Activated CD8-positive, alpha-beta memory T cell treated with anti-CD3 and anti-CD28 coated beads, Interleukin-2, amount 10 ng/mL, durations not matched to agents 7 days and 5 days (primary cell): Measurements from ENCODE around the gene PPA2. TPM values are rescaled to one million over a fixed set of nuclear protein-coding genes. Genes with fewer than 3 reads are reported as not detected.
"Not testable (repeated sequence)": the region's sequence is repeated elsewhere in the genome, so short reads cannot be mapped to it uniquely, and the experiment has no call there.

Experiments used
- ATAC-seq: fragments of 150-1000 bp; cut with Tn5 transposase; one replicate; pipeline ENCODE4 v1.10.0; 2021; ENCODE audit warnings: moderate library complexity
- CTCF ChIA-PET: fragments of 350-600 bp; sonication (Branson Sonifier 250); formaldehyde crosslinking; loops from one replicate; lab custom pipeline; 2021; ENCODE audit warnings: antibody characterized with exemption; lab: Charles Lee
- DNase-seq: peaks from one replicate; pipeline ENCODE4 v3.0.0-alpha.2; 2020
- H3K27ac Mint-ChIP-seq: one replicate; pipeline ENCODE4 v1.8.0; 2021; ENCODE audit warnings: mild to moderate bottlenecking, mixed read lengths
- H3K27me3 Mint-ChIP-seq: one replicate; pipeline ENCODE4 v1.8.0; 2021; ENCODE audit warnings: mixed read lengths
- H3K36me3 Mint-ChIP-seq: one replicate; pipeline ENCODE4 v1.8.0; 2021; ENCODE audit warnings: mild to moderate bottlenecking, mixed read lengths
- H3K4me1 Mint-ChIP-seq: one replicate; pipeline ENCODE4 v1.8.0; 2021; ENCODE audit warnings: mixed read lengths
- H3K4me3 Mint-ChIP-seq: one replicate; pipeline ENCODE4 v1.8.0; 2021; ENCODE audit warnings: mild to moderate bottlenecking, moderate library complexity, mixed read lengths
- H3K9me3 Mint-ChIP-seq: one replicate; pipeline ENCODE4 v1.8.0; 2022; ENCODE audit warnings: low read depth, mixed read lengths
- total RNA-seq, 2 experiments: library from RNA; stranded (reverse); gene quantifications; one replicate each; pipeline ENCODE4 v1.2.3, GENCODE V29; 2021

The PPA2 gene
- total RNA-seq, 2 experiments from 2014 or later: 67.0 to 68.5 TPM

- ATAC-seq (no peak), DNase-seq (no peak)
- peaks cover 48% of the 10 kb centered on the region for H3K36me3 Mint-ChIP-seq
- peaks cover 13% of the 10 kb centered on the region for H3K9me3 Mint-ChIP-seq
- H3K4me1 Mint-ChIP-seq: no peaks in the 10 kb centered on the region
- H3K4me3 Mint-ChIP-seq: no peak overlapping the region
- CTCF ChIA-PET: no interaction called here
- no peak overlapping the region for H3K27ac Mint-ChIP-seq
- H3K27me3 Mint-ChIP-seq: no peaks in the 10 kb centered on the region
These were observed 59.5 kb downstream of the PPA2 start for GRCh38 chr4:105414316-105414715.

GRCh38 chr4:105409135-105409534 is 64.7 kb downstream of the PPA2 start:
- H3K4me3 Mint-ChIP-seq, ATAC-seq, DNase-seq, H3K4me1 Mint-ChIP-seq, H3K27me3 Mint-ChIP-seq, H3K27ac Mint-ChIP-seq, CTCF ChIA-PET: not testable (repeated sequence)
- Mint-ChIP-seq H3K9me3 (peaks cover 20% of the 10 kb centered on the region), H3K36me3 (peaks cover 65% of the 10 kb centered on the region)

GRCh38 chr4:105400901-105401677 is 72.8 kb downstream of the PPA2 start:
- no peak overlapping the region for H3K27ac Mint-ChIP-seq
- CTCF ChIA-PET: no interaction called here
- no peak overlapping the region for H3K4me3 Mint-ChIP-seq
- H3K36me3 Mint-ChIP-seq: peaks cover 32% of the 10 kb centered on the region
- no peak for ATAC-seq
- peaks cover 1% of the 10 kb centered on the region for H3K4me1 Mint-ChIP-seq
- no peaks in the 10 kb centered on the region for H3K27me3 Mint-ChIP-seq
- DNase-seq: no peak
- H3K9me3 Mint-ChIP-seq: no peaks in the 10 kb centered on the region

- Mint-ChIP-seq H3K36me3 (peaks cover 27% of the 10 kb centered on the region), H3K4me3 (no peak overlapping the region), H3K27ac (no peak overlapping the region), H3K4me1 (peaks cover 1% of the 10 kb centered on the region), H3K9me3 (no peaks in the 10 kb centered on the region), H3K27me3 (no peaks in the 10 kb centered on the region)
- DNase-seq: no peak
- no peak for ATAC-seq
- CTCF ChIA-PET: no interaction called here
These were observed 74.2 kb downstream of the PPA2 start for GRCh38 chr4:105399532-105400161.

GRCh38 chr4:105392858-105393257 is 81.0 kb downstream of the PPA2 start:
- Mint-ChIP-seq H3K27ac (no peak overlapping the region), H3K36me3 (peaks cover 26% of the 10 kb centered on the region), H3K4me1 (no peaks in the 10 kb centered on the region), H3K27me3 (no peaks in the 10 kb centered on the region), H3K4me3 (no peak overlapping the region), H3K9me3 (no peaks in the 10 kb centered on the region)
- CTCF ChIA-PET: no interaction called here
- DNase-seq (no peak), ATAC-seq (no peak)

GRCh38 chr4:105389167-105389566 is 84.7 kb downstream of the PPA2 start:
- Mint-ChIP-seq H3K9me3 (no peaks in the 10 kb centered on the region), H3K36me3 (peaks cover 31% of the 10 kb centered on the region)
- no peak for ATAC-seq

GRCh38 chr4:105387466-105387865 is 86.4 kb downstream of the PPA2 start:
- CTCF ChIA-PET: no interaction called here
- Mint-ChIP-seq H3K4me3 (no peak overlapping the region), H3K36me3 (peaks cover 38% of the 10 kb centered on the region), H3K4me1 (no peaks in the 10 kb centered on the region), H3K27ac (no peak overlapping the region), H3K27me3 (no peaks in the 10 kb centered on the region), H3K9me3 (no peaks in the 10 kb centered on the region)
- no peak for ATAC-seq
- DNase-seq: no peak

More at GRCh38 chr4:105389167-105389566, 84.7 kb downstream of the PPA2 start:
- Mint-ChIP-seq H3K27me3 (no peaks in the 10 kb centered on the region), H3K4me3 (no peak overlapping the region), H3K4me1 (no peaks in the 10 kb centered on the region), H3K27ac (no peak overlapping the region)
- no peak for DNase-seq
- CTCF ChIA-PET: no interaction called here

- H3K36me3 Mint-ChIP-seq: peaks cover 38% of the 10 kb centered on the region
- CTCF ChIA-PET: interaction anchor here (1.3 kb wide), 1 partner anchor 16 kb away, joined by 3 read pairs; no protein-coding TSS in a partner anchor
These were observed 87.8 kb downstream of the PPA2 start for GRCh38 chr4:105386012-105386411.

GRCh38 chr4:105374071-105374470 is 99.8 kb downstream of the PPA2 start:
- no peaks in the 10 kb centered on the region for H3K9me3 Mint-ChIP-seq
- H3K36me3 Mint-ChIP-seq: peaks cover 12% of the 10 kb centered on the region
- H3K4me1 Mint-ChIP-seq: no peaks in the 10 kb centered on the region
- CTCF ChIA-PET: no interaction called here
- no peak overlapping the region for H3K4me3 Mint-ChIP-seq
- DNase-seq: no peak
- no peak overlapping the region for H3K27ac Mint-ChIP-seq
- no peak for ATAC-seq
- no peaks in the 10 kb centered on the region for H3K27me3 Mint-ChIP-seq

More at GRCh38 chr4:105386012-105386411, 87.8 kb downstream of the PPA2 start:
- DNase-seq: no peak
- Mint-ChIP-seq H3K4me3 (no peak overlapping the region), H3K4me1 (no peaks in the 10 kb centered on the region), H3K9me3 (no peaks in the 10 kb centered on the region), H3K27ac (no peak overlapping the region), H3K27me3 (no peaks in the 10 kb centered on the region)
- no peak for ATAC-seq

GRCh38 chr4:105373324-105373723 is 100.5 kb downstream of the PPA2 start:
- H3K27ac Mint-ChIP-seq: no peak overlapping the region
- H3K4me1 Mint-ChIP-seq: no peaks in the 10 kb centered on the region
- CTCF ChIA-PET: no interaction called here

GRCh38 chr4:105369988-105370387 is 103.9 kb downstream of the PPA2 start:
- ATAC-seq: no peak
- H3K27me3 Mint-ChIP-seq: no peaks in the 10 kb centered on the region
- no peak for DNase-seq
- no peak overlapping the region for H3K27ac Mint-ChIP-seq
- no peaks in the 10 kb centered on the region for H3K4me1 Mint-ChIP-seq
- H3K4me3 Mint-ChIP-seq: no peak overlapping the region
- peaks cover 47% of the 10 kb centered on the region for H3K36me3 Mint-ChIP-seq
- CTCF ChIA-PET: interaction anchor here (0.9 to 1.2 kb wide), 2 partner anchors 17 to 230 kb away, joined by 3 read pairs; no protein-coding TSS in a partner anchor
- peaks cover 13% of the 10 kb centered on the region for H3K9me3 Mint-ChIP-seq

More at GRCh38 chr4:105373324-105373723, 100.5 kb downstream of the PPA2 start:
- Mint-ChIP-seq H3K36me3 (peaks cover 17% of the 10 kb centered on the region), H3K27me3 (no peaks in the 10 kb centered on the region), H3K4me3 (no peak overlapping the region), H3K9me3 (no peaks in the 10 kb centered on the region)
- DNase-seq (no peak), ATAC-seq (no peak)

GRCh38 chr4:105361053-105361452 is 112.8 kb downstream of the PPA2 start:
- no peak overlapping the region for H3K4me3 Mint-ChIP-seq
- H3K27me3 Mint-ChIP-seq: no peaks in the 10 kb centered on the region
- CTCF ChIA-PET: interaction anchor here (1.1 kb wide), 1 partner anchor 9 kb away, joined by 3 read pairs; no protein-coding TSS in a partner anchor
- no peak overlapping the region for H3K27ac Mint-ChIP-seq
- peaks cover 3% of the 10 kb centered on the region for H3K4me1 Mint-ChIP-seq
- peaks cover 4% of the 10 kb centered on the region for H3K9me3 Mint-ChIP-seq
- H3K36me3 Mint-ChIP-seq: peaks cover 27% of the 10 kb centered on the region
- ATAC-seq (no peak), DNase-seq (no peak)

- H3K27ac Mint-ChIP-seq: no peak overlapping the region
- H3K27me3 Mint-ChIP-seq: no peaks in the 10 kb centered on the region
- H3K4me1 Mint-ChIP-seq: peaks cover 18% of the 10 kb centered on the region
These were observed 116.4 kb downstream of the PPA2 start for GRCh38 chr4:105357258-105357980.

More at GRCh38 chr4:105357258-105357980, 116.4 kb downstream of the PPA2 start:
- Mint-ChIP-seq H3K36me3 (peaks cover 15% of the 10 kb centered on the region), H3K4me3 (no peak overlapping the region), H3K9me3 (no peaks in the 10 kb centered on the region)
- CTCF ChIA-PET: interaction anchor here (1.1 kb wide), 1 partner anchor 9 kb away, joined by 3 read pairs; no protein-coding TSS in a partner anchor
- ATAC-seq (no peak), DNase-seq (no peak)
